Panc1 (cell line): ENCODE measurements around the gene ZNF513.

Experiments used
- CTCF ChIP-seq: fragments of 450-650 bp; IDR thresholded peaks from 2 replicates; pipeline ENCODE4 v1.5.1; 2017; ENCODE audit warnings: mild to moderate bottlenecking
- POLR2AphosphoS5 ChIP-seq: IDR thresholded peaks from 2 replicates; pipeline ENCODE4 v1.6.1; 2012; ENCODE audit warnings: mild to moderate bottlenecking, low read depth, low read length, moderate library complexity
- REST ChIP-seq, 2 experiments: IDR thresholded peaks; 2 replicates each; pipeline ENCODE4 v1.6.1; 2011 to 2012; ENCODE audit warnings: low read depth in 2 of 2, control low read depth in 1 of 2, low read length in 1 of 2, mild to moderate bottlenecking in 1 of 2, moderate library complexity in 1 of 2; ENCODE audit not compliant: insufficient read depth in 1 of 2
- SIN3A ChIP-seq: IDR thresholded peaks from 2 replicates; pipeline ENCODE4 v1.6.1; 2012; ENCODE audit warnings: low read depth, mild to moderate bottlenecking, low read length, moderate library complexity, borderline replicate concordance; ENCODE audit not compliant: insufficient read depth
- TCF7L2 ChIP-seq: IDR thresholded peaks from 2 replicates; pipeline ENCODE4 v1.6.1; 2011; ENCODE audit warnings: mild to moderate bottlenecking, low read depth, low read length, inconsistent platforms

GRCh38 chr2:27375513-27376099, 4.9 kb downstream of the ZNF513 start:
- TF ChIP-seq CTCF (no peak), SIN3A (no peak), REST (IDR thresholded peaks at IDR 0.05; ENCODE audit: insufficient read depth in 1 of 2, low read depth in 2 of 2, low read length in 1 of 2) (no peak), TCF7L2 (no peak), POLR2AphosphoS5 (no peak)
